Limb (tissue), 2 donors: ENCODE data around the gene KCNIP1.

Experiments
- DNase-seq, 2 donors: peaks; one replicate each; pipeline ENCODE4 v3.0.0-alpha.2; 2016; ENCODE audit errors: extremely low spot score in 2 of 2

Gene KCNIP1

DNA sequence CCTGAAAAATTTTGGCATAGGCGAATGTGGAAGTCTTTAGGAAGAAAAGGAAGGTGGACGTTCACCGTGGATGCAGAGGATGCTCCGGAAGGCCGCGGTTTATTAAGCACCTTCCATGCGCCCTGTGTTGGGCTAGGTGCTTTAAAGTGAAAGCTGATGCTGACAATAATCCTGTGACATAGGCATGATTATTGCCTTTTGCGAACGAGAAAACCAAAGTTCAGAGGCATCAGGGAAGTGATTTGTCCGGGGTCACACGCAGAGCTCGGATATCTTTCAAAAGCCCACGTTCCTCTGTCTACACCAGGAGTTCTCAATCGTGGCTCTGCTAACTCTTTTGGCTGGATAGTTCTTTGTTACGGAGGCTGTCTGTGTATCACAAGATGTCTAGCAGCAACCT lies 267.7 kb downstream of the KCNIP1 start:
- DNase-seq = no peak

DNA sequence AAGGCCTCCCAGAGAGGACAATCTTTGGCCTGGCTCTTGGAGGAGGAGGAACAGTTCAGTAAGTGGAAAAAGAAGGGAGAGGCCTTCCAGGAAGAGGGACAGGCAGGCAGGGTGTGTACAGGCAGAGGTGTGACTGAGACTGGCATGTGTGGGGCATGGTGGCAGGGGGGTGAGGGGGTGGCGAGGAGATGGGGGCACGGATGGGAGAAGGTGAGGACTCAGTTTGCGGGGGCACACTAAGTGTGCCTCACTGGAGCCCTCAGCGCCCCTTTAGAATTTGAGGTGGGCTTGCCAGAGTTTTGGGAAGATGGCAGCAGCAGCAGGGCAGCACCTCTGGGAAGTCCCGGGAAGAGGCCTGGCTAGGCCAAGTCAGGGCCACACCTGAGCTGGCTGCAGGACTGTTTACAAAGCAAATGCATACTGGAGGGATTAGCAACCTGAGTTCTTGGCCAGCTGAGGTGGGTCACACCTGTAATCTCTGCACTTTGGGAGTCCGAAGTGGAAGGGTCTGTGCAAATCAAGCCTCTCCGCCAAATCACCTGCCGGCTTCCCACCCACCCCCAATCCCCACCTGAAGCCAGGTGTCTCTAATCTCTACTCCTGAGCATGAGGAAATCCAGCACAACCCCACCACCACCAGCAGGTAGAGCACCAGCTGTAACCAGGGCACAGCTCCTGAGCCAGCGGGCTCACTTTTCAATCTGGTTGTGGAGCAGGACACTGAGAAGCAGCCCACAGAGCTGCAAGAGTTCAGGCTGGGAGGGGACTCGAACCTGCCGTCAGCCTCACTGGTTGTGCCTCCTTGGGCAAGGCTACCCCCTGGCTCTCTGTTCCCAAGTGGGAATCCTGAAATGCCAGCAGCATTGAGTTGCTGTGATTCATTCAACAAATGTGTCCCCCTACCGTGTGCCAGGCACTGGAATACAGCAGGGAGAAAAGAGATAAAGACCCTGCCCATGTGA lies 269.5 kb downstream of the KCNIP1 start:
- no peak for DNase-seq

DNA sequence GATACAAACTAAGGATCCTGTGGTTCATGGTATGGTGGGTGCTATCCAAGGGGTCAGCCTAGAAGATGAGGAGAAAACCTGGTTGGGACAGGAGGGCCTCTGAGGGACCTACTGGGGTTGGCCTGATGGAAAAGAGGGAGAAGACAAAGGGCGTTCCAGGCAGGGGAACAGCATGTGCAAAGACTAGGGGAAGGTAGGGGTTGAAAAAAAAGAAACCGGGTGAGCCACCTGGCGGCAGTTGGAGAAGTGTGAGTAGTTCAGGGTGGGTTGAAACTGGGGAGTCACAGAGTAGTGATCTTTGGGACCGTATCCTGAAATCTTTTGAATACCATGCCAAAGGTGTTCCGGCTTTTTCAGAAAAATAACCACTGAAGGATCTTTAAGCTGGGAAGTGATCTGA lies 271.0 kb downstream of the KCNIP1 start:
- no peak for DNase-seq

DNA sequence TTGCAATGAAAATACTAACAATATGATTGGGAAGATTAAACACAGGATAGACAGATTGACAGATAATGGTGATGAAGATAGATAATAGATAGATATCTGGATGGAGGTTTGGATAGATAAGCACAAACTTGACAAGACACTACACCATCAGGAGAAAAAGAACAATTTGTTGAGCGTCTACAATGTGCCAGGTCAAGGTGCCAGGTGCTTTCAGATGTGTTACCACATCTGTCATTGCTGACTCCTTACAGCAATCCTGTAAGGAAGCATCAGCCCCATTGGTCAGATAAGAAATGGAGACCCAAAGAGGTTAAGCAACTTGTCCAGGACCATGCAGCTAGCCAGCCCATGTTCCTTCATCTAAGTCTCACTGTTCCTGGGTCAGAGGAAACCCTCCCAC lies 278.1 kb downstream of the KCNIP1 start:
- no peak for DNase-seq

DNA sequence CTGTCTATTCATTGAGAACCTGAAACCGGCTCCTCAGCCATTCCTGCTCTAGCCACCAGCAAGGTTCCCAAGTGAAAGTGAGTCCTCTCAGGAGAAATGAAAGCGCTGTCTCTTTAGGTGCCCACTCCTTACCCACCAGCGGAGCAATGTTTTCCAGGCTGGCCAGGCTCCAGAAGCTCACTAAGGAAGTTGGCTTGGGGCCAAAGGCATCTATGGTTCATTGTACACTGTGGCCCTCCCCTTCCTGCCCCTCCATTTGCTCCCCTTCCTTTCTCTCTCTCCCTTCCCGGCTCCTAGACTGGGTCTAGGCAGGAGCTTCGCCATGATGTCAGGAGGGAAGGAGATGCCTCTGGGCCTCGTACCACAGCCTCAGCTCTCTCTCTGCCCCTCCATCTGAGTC lies 278.6 kb downstream of the KCNIP1 start:
- DNase-seq = peak in 1 of 2 donors; percentile 21

DNA sequence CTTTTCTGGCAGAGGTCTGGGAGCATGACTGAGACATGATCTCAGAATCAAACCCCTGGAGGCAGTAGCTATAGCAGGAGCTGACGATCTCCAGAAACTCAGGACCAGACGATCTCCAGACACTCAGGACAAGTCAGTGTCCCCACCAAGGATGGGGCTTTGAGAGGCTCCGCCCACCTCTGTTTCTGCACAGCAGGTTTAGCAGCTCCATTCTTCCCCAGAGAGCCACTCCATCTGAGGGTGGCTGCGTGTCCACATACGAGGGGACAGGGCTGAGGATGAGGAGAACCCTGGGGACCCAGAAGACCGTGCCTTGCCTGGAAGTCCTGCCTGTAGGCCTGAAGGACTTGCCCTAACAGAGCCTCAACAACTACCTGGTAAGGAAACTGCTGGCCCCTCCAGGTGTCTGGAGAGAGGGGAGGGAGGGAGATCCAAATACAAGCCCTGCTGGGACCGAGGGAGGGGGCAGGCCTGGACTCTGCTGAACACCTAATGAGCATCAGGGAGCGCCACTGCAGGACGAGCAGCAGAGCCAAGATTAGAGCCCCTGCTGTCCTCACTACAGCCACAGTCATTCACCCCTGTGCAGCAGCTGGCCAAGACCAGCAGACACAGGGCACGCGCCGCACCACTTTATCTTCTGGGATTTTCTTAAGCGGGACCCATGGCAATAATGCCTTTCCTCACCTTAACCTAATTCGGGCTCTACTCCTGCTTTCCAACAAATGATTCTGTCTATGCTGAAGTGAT lies 279.9 kb downstream of the KCNIP1 start, which contains the start of gene GABRP:
Gene GABRP, plus strand, starts transcription at position 228 of the 750 bp plus-strand sequence. CDS start 4,891 bp downstream, outside the sequence.
- no peak for DNase-seq

DNA sequence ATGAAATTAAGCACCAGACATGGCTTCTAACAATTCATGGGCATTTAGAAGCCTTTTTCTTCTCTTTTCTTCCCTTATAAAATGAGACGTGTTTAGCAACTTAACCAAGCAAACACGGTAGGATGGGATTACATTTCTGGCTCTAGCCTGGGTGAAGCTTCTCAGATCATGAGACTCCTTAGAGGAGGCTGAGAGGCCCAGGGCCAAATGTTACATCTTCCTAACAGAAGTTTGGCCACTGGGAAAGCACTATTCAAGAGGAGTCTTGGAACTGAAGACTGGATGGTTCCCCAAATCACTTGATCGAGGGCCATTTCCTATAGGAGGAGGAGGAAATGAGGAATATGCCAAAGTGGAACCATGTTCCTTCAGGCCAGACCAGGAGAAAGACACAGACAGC lies 281.6 kb downstream of the KCNIP1 start:
- DNase-seq = no peak
